Measurements from ENCODE around the gene MAPK14.

DNA sequence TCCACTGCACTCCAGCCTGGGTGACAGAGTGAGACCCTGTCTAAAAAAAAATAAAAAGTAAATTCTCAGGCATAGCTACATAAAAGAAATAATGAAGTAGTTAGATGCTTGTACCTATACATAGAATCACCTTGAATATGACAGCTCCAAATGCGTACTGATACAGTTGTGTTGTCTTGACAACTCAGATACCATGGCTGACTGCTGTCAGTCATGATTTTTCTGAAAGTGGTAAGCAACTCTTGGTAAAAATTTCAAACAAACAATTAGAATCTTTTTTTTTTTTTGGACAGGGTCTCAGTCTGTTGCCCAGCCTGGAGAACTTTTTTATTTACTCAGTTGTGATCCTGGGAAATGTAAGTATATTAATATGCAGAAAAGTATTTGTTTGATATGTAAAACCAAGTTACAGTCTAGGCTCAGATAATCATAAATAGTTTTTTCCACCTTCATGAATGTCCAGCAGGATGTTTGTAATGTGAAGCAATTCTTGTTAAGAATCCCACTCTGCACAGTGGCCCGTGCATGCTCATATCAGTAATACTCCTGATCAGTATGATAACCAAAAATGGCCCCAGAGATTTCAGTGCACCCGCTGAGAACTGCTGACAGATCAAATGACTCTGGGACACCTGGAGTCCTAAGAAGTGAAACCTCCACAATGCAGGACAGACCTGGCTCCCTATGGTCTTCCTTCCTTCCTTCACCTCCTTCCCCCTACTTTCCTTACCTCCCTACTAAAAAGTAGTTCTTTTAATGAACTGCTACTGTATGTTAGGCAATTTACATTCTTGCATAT is 88.7 kb downstream of the MAPK14 start:
- TF ChIP-seq CTCF (IDR thresholded peaks at IDR 0.05; ENCODE audit: low read depth, low read length, missing input control) (no peak), RAD21 (IDR thresholded peaks at IDR 0.05) (no peak), EGR1 (IDR thresholded peaks at IDR 0.05; ENCODE audit: low read depth in 2 of 2) (no peak), TAF1 (conservative IDR thresholded peaks at IDR 0.05) (no peak), YY1 (IDR thresholded peaks at IDR 0.05) (no peak), JUND (IDR thresholded peaks at IDR 0.05) (no peak), SP1 (IDR thresholded peaks at IDR 0.05) (no peak), FOXA1 (IDR thresholded peaks at IDR 0.05) (no peak)
- TF ChIP-seq, protein P1, sequence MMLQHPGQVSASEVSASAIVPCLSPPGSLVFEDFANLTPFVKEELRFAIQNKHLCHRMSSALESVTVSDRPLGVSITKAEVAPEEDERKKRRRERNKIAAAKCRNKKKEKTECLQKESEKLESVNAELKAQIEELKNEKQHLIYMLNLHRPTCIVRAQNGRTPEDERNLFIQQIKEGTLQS (IDR thresholded peaks at IDR 0.05), result no peak
- TF ChIP-seq, protein P2, sequence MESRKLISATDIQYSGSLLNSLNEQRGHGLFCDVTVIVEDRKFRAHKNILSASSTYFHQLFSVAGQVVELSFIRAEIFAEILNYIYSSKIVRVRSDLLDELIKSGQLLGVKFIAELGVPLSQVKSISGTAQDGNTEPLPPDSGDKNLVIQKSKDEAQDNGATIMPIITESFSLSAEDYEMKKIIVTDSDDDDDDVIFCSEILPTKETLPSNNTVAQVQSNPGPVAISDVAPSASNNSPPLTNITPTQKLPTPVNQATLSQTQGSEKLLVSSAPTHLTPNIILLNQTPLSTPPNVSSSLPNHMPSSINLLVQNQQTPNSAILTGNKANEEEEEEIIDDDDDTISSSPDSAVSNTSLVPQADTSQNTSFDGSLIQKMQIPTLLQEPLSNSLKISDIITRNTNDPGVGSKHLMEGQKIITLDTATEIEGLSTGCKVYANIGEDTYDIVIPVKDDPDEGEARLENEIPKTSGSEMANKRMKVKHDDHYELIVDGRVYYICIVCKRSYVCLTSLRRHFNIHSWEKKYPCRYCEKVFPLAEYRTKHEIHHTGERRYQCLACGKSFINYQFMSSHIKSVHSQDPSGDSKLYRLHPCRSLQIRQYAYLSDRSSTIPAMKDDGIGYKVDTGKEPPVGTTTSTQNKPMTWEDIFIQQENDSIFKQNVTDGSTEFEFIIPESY (IDR thresholded peaks at IDR 0.05), result no peak
- TF ChIP-seq, protein P3, sequence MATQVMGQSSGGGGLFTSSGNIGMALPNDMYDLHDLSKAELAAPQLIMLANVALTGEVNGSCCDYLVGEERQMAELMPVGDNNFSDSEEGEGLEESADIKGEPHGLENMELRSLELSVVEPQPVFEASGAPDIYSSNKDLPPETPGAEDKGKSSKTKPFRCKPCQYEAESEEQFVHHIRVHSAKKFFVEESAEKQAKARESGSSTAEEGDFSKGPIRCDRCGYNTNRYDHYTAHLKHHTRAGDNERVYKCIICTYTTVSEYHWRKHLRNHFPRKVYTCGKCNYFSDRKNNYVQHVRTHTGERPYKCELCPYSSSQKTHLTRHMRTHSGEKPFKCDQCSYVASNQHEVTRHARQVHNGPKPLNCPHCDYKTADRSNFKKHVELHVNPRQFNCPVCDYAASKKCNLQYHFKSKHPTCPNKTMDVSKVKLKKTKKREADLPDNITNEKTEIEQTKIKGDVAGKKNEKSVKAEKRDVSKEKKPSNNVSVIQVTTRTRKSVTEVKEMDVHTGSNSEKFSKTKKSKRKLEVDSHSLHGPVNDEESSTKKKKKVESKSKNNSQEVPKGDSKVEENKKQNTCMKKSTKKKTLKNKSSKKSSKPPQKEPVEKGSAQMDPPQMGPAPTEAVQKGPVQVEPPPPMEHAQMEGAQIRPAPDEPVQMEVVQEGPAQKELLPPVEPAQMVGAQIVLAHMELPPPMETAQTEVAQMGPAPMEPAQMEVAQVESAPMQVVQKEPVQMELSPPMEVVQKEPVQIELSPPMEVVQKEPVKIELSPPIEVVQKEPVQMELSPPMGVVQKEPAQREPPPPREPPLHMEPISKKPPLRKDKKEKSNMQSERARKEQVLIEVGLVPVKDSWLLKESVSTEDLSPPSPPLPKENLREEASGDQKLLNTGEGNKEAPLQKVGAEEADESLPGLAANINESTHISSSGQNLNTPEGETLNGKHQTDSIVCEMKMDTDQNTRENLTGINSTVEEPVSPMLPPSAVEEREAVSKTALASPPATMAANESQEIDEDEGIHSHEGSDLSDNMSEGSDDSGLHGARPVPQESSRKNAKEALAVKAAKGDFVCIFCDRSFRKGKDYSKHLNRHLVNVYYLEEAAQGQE (IDR thresholded peaks at IDR 0.05), result no peak
